ENCODE results near the gene TRIP10. TPM values are rescaled to one million over a fixed set of nuclear protein-coding genes. Genes with fewer than 3 reads are reported as not detected.

TRIP10 gene
- total and polyA plus RNA-seq, 2 of the 8 experiments (the other 6 are each of a cell fraction or from before 2014, with no cell fraction given): 27.8 to 69.5 TPM

GRCh38 chr19:6736169-6736916, 3.1 kb upstream of the TRIP10 start:
- Histone ChIP-seq H3K9me3 (ENCODE audit: insufficient read depth in 2 of 2, low read depth in 1 of 2, low read length in 1 of 2) (no peaks in the 10 kb centered on the region), H3K14ac (ENCODE audit: insufficient read length) (no peak overlapping the region), H2BK120ac (replicated peaks; ENCODE audit: low read depth, low read length) (no peak overlapping the region), H3K23ac (ENCODE audit: insufficient read length) (no peak overlapping the region), H3K79me1 (ENCODE audit: low read depth, low read length) (peaks cover 5% of the 10 kb centered on the region), H3K4ac (replicated peaks; ENCODE audit: insufficient read length, low read depth, low read length) (no peak overlapping the region), H4K8ac (ENCODE audit: extremely low read depth, insufficient read depth, low read length) (no peak overlapping the region), H3K4me2 (ENCODE audit: insufficient read depth in 1 of 2, low read depth in 2 of 2, low read length in 2 of 2) (peak overlapping the region; percentile 76 to 87), H3K4me3 (ENCODE audit: extremely low read depth in 1 of 4, insufficient read depth in 2 of 4, low read depth in 3 of 4, low read length in 4 of 4) (peak overlapping the region; percentile 50 to 86 (median 69)), H2AK5ac (ENCODE audit: low read depth, low read length) (peak overlapping the region; percentile 57; the same call in 1 of the 2 replicates), H4K20me1 (replicated peaks in 1 of 2; ENCODE audit: control insufficient read depth in 1 of 2, insufficient read depth in 2 of 2, low read length in 2 of 2) (peaks cover 0 to 6% of the 10 kb centered on the region in 2 experiments), H2BK12ac (ENCODE audit: low read depth, low read length) (peak overlapping the region; percentile 71; the same call in 1 of the 2 replicates), H2BK20ac (ENCODE audit: low read length) (no peak overlapping the region), H3K79me2 (ENCODE audit: control insufficient read depth in 1 of 2, insufficient read depth in 2 of 2, low read length in 2 of 2) (peaks cover 0 to 6% of the 10 kb centered on the region in 2 experiments; a peak in 1 of 4 replicates), H4K91ac (replicated peaks; ENCODE audit: insufficient read length, low read length) (peak overlapping the region; percentile 12), H3K18ac (ENCODE audit: extremely low read depth, low read length) (peak overlapping the region; percentile 78), H3K56ac (replicated peaks; ENCODE audit: insufficient read length, low read depth, low read length) (no peak overlapping the region), H3K36me3 (ENCODE audit: control insufficient read depth in 2 of 4, insufficient read depth in 4 of 4, low read length in 3 of 4) (peaks cover 0 to 5% (median under 1%) of the 10 kb centered on the region in 4 experiments; a peak in 2 of 8 replicates), H3K23me2 (ENCODE audit: low read depth, low read length) (peaks cover 17% of the 10 kb centered on the region), H2AFZ (ENCODE audit: low read length) (no peak overlapping the region), H2BK15ac (ENCODE audit: low read length) (peak overlapping the region; percentile 72; the same call in 1 of the 2 replicates), H4K5ac (ENCODE audit: insufficient read length, low read depth, low read length) (no peak overlapping the region), H3K9ac (replicated peaks in 1 of 4; ENCODE audit: extremely low read depth in 1 of 4, low read depth in 3 of 4, low read length in 3 of 4) (peak overlapping the region in 3 of 4 experiments; percentile 34 to 50 (median 48); a peak in 5 of 7 replicates), H2BK5ac (ENCODE audit: low read depth, low read length) (peak overlapping the region; percentile 6; the same call in 1 of the 2 replicates), H3K27ac (ENCODE audit: low read depth, low read length) (peak overlapping the region; percentile 53), H3K4me1 (replicated peaks in 1 of 4; ENCODE audit: control insufficient read depth in 3 of 4, insufficient read depth in 4 of 4, low read length in 3 of 4) (peaks cover 4 to 26% (median 16%) of the 10 kb centered on the region in 4 experiments), H3K27me3 (replicated peaks in 1 of 4; ENCODE audit: control insufficient read depth in 3 of 4, extremely low read depth in 1 of 4, insufficient read depth in 3 of 4, low read length in 3 of 4) (no peaks in the 10 kb centered on the region)
- DNase-seq (ENCODE audit: low read depth in 1 of 2, low spot score in 2 of 2) (peak in 1 of 2 experiments; percentile 76), FAIRE-seq (no peak)
- ChIA-PET POLR2A (ENCODE audit: partially characterized antibody) (interaction anchor here (0.6 to 9.7 kb wide), 7 partner anchors 8 to 229 kb away, joined by 3 to 110 read pairs (median 3); partner anchors contain the start of gene SH2D3A), CTCF (ENCODE audit: partially characterized antibody) (interaction anchor here (0.6 to 4.7 kb wide), 18 partner anchors 13 to 371 kb away, joined by 3 to 31 read pairs (median 3); partner anchors contain the start of genes C3 and VAV1)
- 33% methylated on average over 21 of the region's 25 CpGs; no CpG with 5 or more reads in 1 of the 2 experiments for WGBS, 2 experiments (ENCODE audit: extremely low coverage in 1 of 2, insufficient coverage in 1 of 2, insufficient read length in 1 of 2, insufficient replicate concordance in 2 of 2, low coverage in 1 of 2, low lambda C conversion rate in 2 of 2, missing lambda C conversion rate in 1 of 2)
- no peak for TF ChIP-seq EZH2 (IDR thresholded peaks at IDR 0.05; ENCODE audit: low read depth, low read length, severe bottlenecking)
- TF ChIP-seq KDM4A (IDR thresholded peaks at IDR 0.05; ENCODE audit: low read depth, low read length, severe bottlenecking): peak; percentile 10
- no peak; the same call in 1 of the 2 replicates for TF ChIP-seq CREB1 (IDR thresholded peaks at IDR 0.05)
- peak; percentile 67; the same call in 1 of the 2 replicates for TF ChIP-seq MAX (IDR thresholded peaks at IDR 0.05)
- peak in 1 of 2 experiments; percentile 70; a peak in 1 of 4 replicates for TF ChIP-seq SIN3A (conservative IDR thresholded peaks at IDR 0.05 in 1 of 2, IDR thresholded peaks at IDR 0.05 in 1 of 2; ENCODE audit: low read depth in 1 of 2, low read length in 2 of 2)
- TF ChIP-seq E2F6 (IDR thresholded peaks at IDR 0.05): peak; percentile 55; the same call in 1 of the 2 replicates
- TF ChIP-seq CEBPB (IDR thresholded peaks at IDR 0.05; ENCODE audit: low read depth, low read length): 0 out of 2 replicates have a peak, but pooled peaks have one; percentile 1
- TF ChIP-seq POLR2AphosphoS5 (IDR thresholded peaks at IDR 0.05; ENCODE audit: low read depth, low read length): peak; percentile 32; the same call in 1 of the 2 replicates
- peak; percentile 40 to 46 for TF ChIP-seq RAD21 (IDR thresholded peaks at IDR 0.05 in 1 of 2, conservative IDR thresholded peaks at IDR 0.05 in 1 of 2; ENCODE audit: low read depth in 2 of 2, low read length in 2 of 2)
